ENCODE results near the gene SLX4.
"Not testable (repeated sequence)": the region's sequence is repeated elsewhere in the genome, so short reads cannot be mapped to it uniquely, and the experiment has no call there.

SLX4 gene

GRCh38 chr16:3641801-3642396 is 30.5 kb upstream of the SLX4 start:
- DNase-seq = no peak

- DNase-seq = no peak
Measured at GRCh38 chr16:3640632-3641501, 29.5 kb upstream of the SLX4 start.

- DNase-seq = no peak
Measured at GRCh38 chr16:3640207-3640606, 28.8 kb upstream of the SLX4 start.

- no peak for DNase-seq
Measured at GRCh38 chr16:3638916-3639644, 27.7 kb upstream of the SLX4 start.

GRCh38 chr16:3637371-3637923 is 26.0 kb upstream of the SLX4 start:
- DNase-seq = no peak

GRCh38 chr16:3625911-3626732 is 14.7 kb upstream of the SLX4 start:
- DNase-seq = no peak

GRCh38 chr16:3625331-3625730 is 13.9 kb upstream of the SLX4 start:
- DNase-seq = no peak

- no peak for DNase-seq
Measured at GRCh38 chr16:3623642-3624041, 12.2 kb upstream of the SLX4 start.

- DNase-seq = no peak
Measured at GRCh38 chr16:3618769-3619141, 7.3 kb upstream of the SLX4 start.

- DNase-seq = no peak
Measured at GRCh38 chr16:3612510-3613466, 1.4 kb upstream of the SLX4 start.

GRCh38 chr16:3610698-3611145 is 684 bp downstream of the SLX4 start:
- DNase-seq = no peak

- no peak for DNase-seq
Measured at GRCh38 chr16:3609895-3610697, 1.3 kb downstream of the SLX4 start.

GRCh38 chr16:3608976-3609375 is 2.4 kb downstream of the SLX4 start:
- not testable (repeated sequence) for DNase-seq

GRCh38 chr16:3608069-3608468 is 3.3 kb downstream of the SLX4 start:
- no peak for DNase-seq

GRCh38 chr16:3607634-3608033 is 3.8 kb downstream of the SLX4 start:
- no peak for DNase-seq

- no peak for DNase-seq
Measured at GRCh38 chr16:3607161-3607560, 4.2 kb downstream of the SLX4 start.

- DNase-seq = peak in 1 of 2 donors; percentile 28
Measured at GRCh38 chr16:3606441-3606840, 5.0 kb downstream of the SLX4 start.

- no peak for DNase-seq
Measured at GRCh38 chr16:3602320-3602653, 9.1 kb downstream of the SLX4 start.

GRCh38 chr16:3601614-3602319 is 9.6 kb downstream of the SLX4 start:
- no peak for DNase-seq

GRCh38 chr16:3599922-3600321 is 11.5 kb downstream of the SLX4 start:
- DNase-seq = no peak

Measured in hippocampal formation (tissue), 2 donors.